Mucosa of descending colon (tissue), 3 donors: ENCODE data around the gene SECISBP2. TPM values are rescaled to one million over a fixed set of nuclear protein-coding genes. Genes with fewer than 3 reads are reported as not detected.
A peak's percentile ranks its signal among the peaks of the same experiment; 100 is the strongest.
"Not testable (repeated sequence)": the region's sequence is repeated elsewhere in the genome, so short reads cannot be mapped to it uniquely, and the experiment has no call there.

Experiments used
- ATAC-seq: fragments of 200-7000 bp; cut with Tn5 transposase; one replicate; pipeline ENCODE4 v1.9.1; 2020; ENCODE audit warnings: mild to moderate bottlenecking, moderate library complexity
- DNase-seq, 3 donors: peaks; one replicate each; pipeline ENCODE4 v3.0.0-alpha.2; 2020
- H3K36me3 ChIP-seq: fragments of 200-600 bp; one replicate; pipeline ENCODE4 v1.8.0; 2021; ENCODE audit warnings: low read depth, mild to moderate bottlenecking
- H3K4me1 ChIP-seq: fragments of 200-600 bp; one replicate; pipeline ENCODE4 v1.8.0; 2021; ENCODE audit warnings: low read depth, mild to moderate bottlenecking
- H3K4me3 ChIP-seq: fragments of 200-600 bp; one replicate; pipeline ENCODE4 v1.8.0; 2021; ENCODE audit warnings: mild to moderate bottlenecking
- H3K9me3 ChIP-seq: fragments of 200-600 bp; one replicate; pipeline ENCODE4 v1.8.0; 2021; ENCODE audit warnings: mild to moderate bottlenecking
- CTCF ChIP-seq: fragments of 200-600 bp; IDR thresholded peaks from one replicate; pipeline ENCODE4 v1.8.0; 2022; ENCODE audit warnings: antibody characterized with exemption, mild to moderate bottlenecking
- intact Hi-C, 2 donors: fragments of 100-400 bp; cut with DNase I in 1 of 2; cut with micrococcal nuclease in 1 of 2; formaldehyde crosslinking; loops; one replicate each; pipeline versions ENCODE4 v1.11.0 to v1.11.1; 2022; cut with DNase I, micrococcal nuclease
- long read RNA-seq, 2 donors: library from polyadenylated mRNA; unstranded; transcript quantifications; one replicate each; pipeline ENCODE4 v2.0.0, GENCODE V29; 2019 to 2021
- total RNA-seq, 3 donors: library from RNA; stranded (reverse); fragmentation: NEBNext Ultra II Directional in 2 of 3; extraction: Animal tissue kit (Norgen Biotek cat#: 25700) in 2 of 3; gene quantifications; one replicate each; pipeline versions ENCODE4 v1.2.1 to v1.2.4, GENCODE V29; 2021 to 2023
- donor health status: DM: no; HTN: no; CAD: no; lungs with moderate emphysema.
- donor health status: DM: no; HTN: no; CAD: no.
- donor health status: DM: no; HTN: yes; CAD: no.

The SECISBP2 gene, protein sequence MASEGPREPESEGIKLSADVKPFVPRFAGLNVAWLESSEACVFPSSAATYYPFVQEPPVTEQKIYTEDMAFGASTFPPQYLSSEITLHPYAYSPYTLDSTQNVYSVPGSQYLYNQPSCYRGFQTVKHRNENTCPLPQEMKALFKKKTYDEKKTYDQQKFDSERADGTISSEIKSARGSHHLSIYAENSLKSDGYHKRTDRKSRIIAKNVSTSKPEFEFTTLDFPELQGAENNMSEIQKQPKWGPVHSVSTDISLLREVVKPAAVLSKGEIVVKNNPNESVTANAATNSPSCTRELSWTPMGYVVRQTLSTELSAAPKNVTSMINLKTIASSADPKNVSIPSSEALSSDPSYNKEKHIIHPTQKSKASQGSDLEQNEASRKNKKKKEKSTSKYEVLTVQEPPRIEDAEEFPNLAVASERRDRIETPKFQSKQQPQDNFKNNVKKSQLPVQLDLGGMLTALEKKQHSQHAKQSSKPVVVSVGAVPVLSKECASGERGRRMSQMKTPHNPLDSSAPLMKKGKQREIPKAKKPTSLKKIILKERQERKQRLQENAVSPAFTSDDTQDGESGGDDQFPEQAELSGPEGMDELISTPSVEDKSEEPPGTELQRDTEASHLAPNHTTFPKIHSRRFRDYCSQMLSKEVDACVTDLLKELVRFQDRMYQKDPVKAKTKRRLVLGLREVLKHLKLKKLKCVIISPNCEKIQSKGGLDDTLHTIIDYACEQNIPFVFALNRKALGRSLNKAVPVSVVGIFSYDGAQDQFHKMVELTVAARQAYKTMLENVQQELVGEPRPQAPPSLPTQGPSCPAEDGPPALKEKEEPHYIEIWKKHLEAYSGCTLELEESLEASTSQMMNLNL
- total RNA-seq: 10 to 100 TPM; 49.4 to 68.0 (median 50.2) TPM
- long read RNA-seq, donor 1, transcript SECISBP2-202 (17 exons, 3,462 nt): major isoform, 6 of 56 reads
- long read RNA-seq, donor 1, partial matches to known transcripts: 22 of 56 reads
- long read RNA-seq, donor 1, other reads (novel, unspliced or antisense): 25 of 56 reads
- long read RNA-seq, donor 2, partial matches to known transcripts: 20 of 35 reads
- long read RNA-seq, donor 2, other reads (novel, unspliced or antisense): 15 of 35 reads

DNA sequence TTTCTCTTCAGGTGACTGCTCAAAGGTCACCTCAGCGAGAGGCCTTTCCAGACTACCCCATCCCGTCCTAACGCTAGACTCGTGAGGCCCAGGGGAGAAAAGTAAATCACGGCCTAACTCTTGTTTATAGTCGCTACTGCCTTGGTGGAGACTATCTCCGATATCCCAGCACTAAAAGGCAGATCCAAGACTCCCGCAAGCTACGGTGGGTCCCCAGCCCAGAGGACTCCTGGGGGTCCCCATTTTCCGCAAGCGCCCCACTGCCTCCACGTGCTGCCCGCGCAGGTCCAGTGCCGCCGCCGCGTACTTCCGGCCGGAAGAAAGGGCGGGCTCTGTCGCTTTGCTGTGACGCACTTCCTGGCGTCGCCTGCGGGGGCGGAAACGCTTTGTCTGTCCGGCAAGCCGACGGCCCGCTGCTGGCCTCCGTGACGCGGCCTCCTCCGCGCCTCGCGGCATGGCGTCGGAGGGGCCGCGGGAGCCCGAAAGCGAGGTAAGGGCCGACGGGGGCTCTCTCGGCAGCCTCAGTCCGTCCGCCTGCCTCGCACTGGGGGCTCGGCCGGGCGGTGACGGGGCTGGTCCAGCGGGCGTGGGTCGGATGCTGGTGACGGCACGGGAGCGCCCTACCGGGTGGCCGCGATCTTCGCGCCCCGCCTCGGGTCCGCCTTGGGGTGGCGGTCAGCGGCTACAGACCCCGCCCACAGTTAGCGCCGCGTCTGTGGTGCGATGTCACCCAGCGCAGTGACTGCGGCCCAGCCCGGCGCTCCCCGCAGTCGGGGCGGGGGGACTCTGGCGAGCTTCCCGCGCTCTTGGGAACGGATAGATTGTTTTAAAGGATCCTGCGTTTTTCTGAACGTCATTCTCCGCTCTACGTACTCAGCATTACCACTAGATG lies at the start of gene SECISBP2:
TSS of gene SECISBP2 (plus strand) at position 378 of the 892 bp plus-strand sequence. CDS start at position 455, 77 bp downstream.
- intact Hi-C loops: no loop called here
- ATAC-seq (peak; percentile 97), DNase-seq (peak; percentile 95 to 97 (median 97))
- peak within 1 kb of the TSS; percentile 61 for H3K4me3 ChIP-seq
- H3K4me1 ChIP-seq: peaks cover 12% of the 10 kb centered on the region
- TF ChIP-seq CTCF: peak; percentile 62
- H3K36me3 ChIP-seq: no peaks in the 10 kb centered on the region
- no peaks in the 10 kb centered on the region for H3K9me3 ChIP-seq

- DNase-seq (no peak), ATAC-seq (no peak)
- peaks cover 28% of the 10 kb centered on the region for H3K9me3 ChIP-seq
- H3K4me3 ChIP-seq: no peak overlapping the region
- intact Hi-C loops: no loop called here
- no peaks in the 10 kb centered on the region for H3K4me1 ChIP-seq
- no peaks in the 10 kb centered on the region for H3K36me3 ChIP-seq
- no peak for TF ChIP-seq CTCF
Measured at GRCh38 chr9:89273528-89274279, 44.6 kb upstream of the SECISBP2 start.

- H3K36me3 ChIP-seq: no peaks in the 10 kb centered on the region
- intact Hi-C loops: no loop called here
- H3K4me1 ChIP-seq: no peaks in the 10 kb centered on the region
- H3K9me3 ChIP-seq: peaks cover 28% of the 10 kb centered on the region
- TF ChIP-seq CTCF: no peak
- H3K4me3 ChIP-seq: no peak overlapping the region
- DNase-seq: no peak
- no peak for ATAC-seq
Measured at GRCh38 chr9:89274838-89275237, 43.5 kb upstream of the SECISBP2 start.

DNA sequence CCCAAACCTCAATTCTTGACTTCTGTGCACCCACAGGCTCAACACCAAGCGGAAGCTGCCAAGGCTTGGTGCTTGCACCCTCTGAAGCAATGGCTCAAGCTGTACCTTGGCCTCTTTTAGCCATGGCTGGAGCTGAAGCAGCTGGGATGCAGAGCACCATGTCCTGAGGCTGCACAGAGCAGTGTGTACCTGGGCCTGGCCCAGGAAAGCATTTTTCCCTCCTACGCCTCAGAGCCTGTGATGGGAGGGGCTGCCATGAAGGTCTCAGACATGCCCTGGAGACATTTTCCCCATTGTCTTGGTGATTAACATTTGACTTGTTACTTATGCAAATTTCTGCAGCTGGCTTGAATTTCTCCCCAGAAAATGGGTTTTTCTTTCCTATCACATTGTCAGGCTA lies 42.3 kb upstream of the SECISBP2 start:
- H3K4me3 ChIP-seq, ATAC-seq, intact Hi-C loops, H3K36me3 ChIP-seq, DNase-seq, H3K4me1 ChIP-seq: not testable (repeated sequence)
- peaks cover 28% of the 10 kb centered on the region for H3K9me3 ChIP-seq

- DNase-seq (no peak), ATAC-seq (no peak)
- no peak for TF ChIP-seq CTCF
- no peaks in the 10 kb centered on the region for H3K4me1 ChIP-seq
- H3K36me3 ChIP-seq: no peaks in the 10 kb centered on the region
- H3K9me3 ChIP-seq: peaks cover 28% of the 10 kb centered on the region
- intact Hi-C loops: no loop called here
- no peak overlapping the region for H3K4me3 ChIP-seq
Measured at GRCh38 chr9:89277043-89277442, 41.3 kb upstream of the SECISBP2 start.
